ENCODE data around the gene GNG12. TPM values are rescaled to one million over a fixed set of nuclear protein-coding genes. Genes with fewer than 3 reads are reported as not detected.

The GNG12 gene
- total RNA-seq, 1 experiment from 2014 or later = 70.0 TPM

- H3K36me3 ChIP-seq (ENCODE audit: control insufficient read depth, insufficient read depth, low read length) = no peaks in the 10 kb centered on the region
- ChIA-PET POLR2A (no interaction called here), CTCF (interaction anchor here (0.7 kb wide), 1 partner anchor 28 kb away, joined by 3 read pairs; no protein-coding TSS in a partner anchor)
- no peaks in the 10 kb centered on the region for H3K27me3 ChIP-seq (ENCODE audit: control insufficient read depth, insufficient read depth, low read length)
- no peaks in the 10 kb centered on the region; the same call in 1 of the 2 replicates for H3K9me3 ChIP-seq (ENCODE audit: control insufficient read depth, insufficient read depth, low read depth, low read length)
- no TSS peak for BruUV-seq (replicated peaks)
- H3K27ac ChIP-seq (ENCODE audit: low read length) = peak overlapping the region; percentile 10; the same call in 1 of the 2 replicates
- TF ChIP-seq POLR2AphosphoS5 (IDR thresholded peaks at IDR 0.05; ENCODE audit: low read depth, low read length) (no peak), SIN3A (IDR thresholded peaks at IDR 0.05; ENCODE audit: borderline replicate concordance, insufficient read depth, low read depth, low read length) (no peak), TCF7L2 (IDR thresholded peaks at IDR 0.05; ENCODE audit: low read depth, low read length) (no peak), CTCF (IDR thresholded peaks at IDR 0.05) (no peak), REST (IDR thresholded peaks at IDR 0.05; ENCODE audit: insufficient read depth in 1 of 2, low read depth in 2 of 2, low read length in 1 of 2) (no peak)
- in situ Hi-C loops (cut with HindIII; ENCODE audit: low pct_unique_long_range_greater_than_20kb, low sequenced_read_pairs) = no loop called here
- ATAC-seq = no peak
- intact Hi-C loops (cut with micrococcal nuclease; ENCODE audit: unreplicated experiment) = no loop called here
- H3K4me3 ChIP-seq (ENCODE audit: low read depth in 2 of 2, low read length in 2 of 2) = no peak overlapping the region
- DNase-seq (ENCODE audit: low read depth, low spot score) = no peak
- H3K4me1 ChIP-seq (ENCODE audit: control insufficient read depth, insufficient read depth, low read length) = peaks cover 29% of the 10 kb centered on the region
Measured at GRCh38 chr1:67792741-67793458, 40.4 kb downstream of the GNG12 start.

- Histone ChIP-seq H3K27me3 (ENCODE audit: control insufficient read depth, insufficient read depth, low read length) (no peaks in the 10 kb centered on the region), H3K27ac (ENCODE audit: low read length) (peak overlapping the region; percentile 10), H3K9me3 (ENCODE audit: control insufficient read depth, insufficient read depth, low read depth, low read length) (no peaks in the 10 kb centered on the region; the same call in 1 of the 2 replicates), H3K4me1 (ENCODE audit: control insufficient read depth, insufficient read depth, low read length) (peaks cover 29% of the 10 kb centered on the region), H3K4me3 (ENCODE audit: low read depth in 2 of 2, low read length in 2 of 2) (no peak overlapping the region), H3K36me3 (ENCODE audit: control insufficient read depth, insufficient read depth, low read length) (no peaks in the 10 kb centered on the region)
- intact Hi-C loops (cut with micrococcal nuclease; ENCODE audit: unreplicated experiment) = no loop called here
- DNase-seq (ENCODE audit: low read depth, low spot score) = no peak
- ATAC-seq = peak; percentile 62
- CTCF ChIA-PET = interaction anchor here (0.7 kb wide), 1 partner anchor 29 kb away, joined by 3 read pairs; no protein-coding TSS in a partner anchor
- in situ Hi-C loops (cut with HindIII; ENCODE audit: low pct_unique_long_range_greater_than_20kb, low sequenced_read_pairs) = no loop called here
- POLR2A ChIA-PET = no interaction called here
- no TSS peak for BruUV-seq (replicated peaks)
- TF ChIP-seq POLR2AphosphoS5 (IDR thresholded peaks at IDR 0.05; ENCODE audit: low read depth, low read length) = no peak
- TF ChIP-seq CTCF (IDR thresholded peaks at IDR 0.05) = no peak
- TF ChIP-seq REST (IDR thresholded peaks at IDR 0.05; ENCODE audit: insufficient read depth in 1 of 2, low read depth in 2 of 2, low read length in 1 of 2) = no peak
- TF ChIP-seq SIN3A (IDR thresholded peaks at IDR 0.05; ENCODE audit: borderline replicate concordance, insufficient read depth, low read depth, low read length) = no peak
- TF ChIP-seq TCF7L2 (IDR thresholded peaks at IDR 0.05; ENCODE audit: low read depth, low read length) = no peak
Measured at GRCh38 chr1:67792103-67792502, 41.2 kb downstream of the GNG12 start.

Data from Panc1 (cell line).